SK-N-SH (cell line): ENCODE results near the gene TMCC2. TPM values are rescaled to one million over a fixed set of nuclear protein-coding genes. Genes with fewer than 3 reads are reported as not detected.

ENCODE experiments used
- CTCF ChIA-PET: fragments of 300-600, 350-600 bp; formaldehyde crosslinking; extraction: SDS; loops from one replicate; lab custom pipeline; 2021; lab: Yijun Ruan, JAX
- POLR2A ChIA-PET: fragments of 350-600 bp; sonication (Branson Sonifier 250); formaldehyde crosslinking; extraction: SDS; loops from one replicate; lab custom pipeline; 2020; ENCODE audit warnings: antibody characterized with exemption, inconsistent platforms; lab: Yijun Ruan, JAX
- DNase-seq: peaks from one replicate; pipeline ENCODE4 v3.0.0; 2012
- H2AFZ ChIP-seq: fragments of 200-600 bp; sonication (generic); 2 replicates; pipeline ENCODE4 v1.8.1; 2016; ENCODE audit warnings: antibody characterized with exemption, mild to moderate bottlenecking, low read depth
- H3F3A ChIP-seq: fragments of 200-600 bp; sonication (generic); replicated peaks from 2 replicates; pipeline ENCODE3; 2016; ENCODE audit warnings: antibody characterized with exemption, mild to moderate bottlenecking; ENCODE audit not compliant: insufficient read depth
- H3K27ac ChIP-seq, 2 experiments: fragments of 200-500 bp in 1 of 2; fragments of 200-600 bp in 1 of 2; sonication (Bioruptor generic) in 1 of 2; sonication (generic), shearing (Covaris generic) in 1 of 2; 2 replicates each; pipeline versions ENCODE4 v1.5.1 to v1.6.1; 2014 to 2016; ENCODE audit warnings: low read depth in 2 of 2, inconsistent platforms in 1 of 2, low read length in 1 of 2, mild to moderate bottlenecking in 1 of 2, mixed read lengths in 1 of 2
- H3K27me3 ChIP-seq: fragments of 200-600 bp; sonication (generic), shearing (Covaris generic); 2 replicates; pipeline ENCODE4 v1.6.1; 2016; ENCODE audit warnings: mixed run types; ENCODE audit not compliant: insufficient read depth
- H3K36me3 ChIP-seq, 2 experiments: fragments of 200-500 bp in 1 of 2; fragments of 200-600 bp in 1 of 2; sonication (Bioruptor generic) in 1 of 2; sonication (generic) in 1 of 2; replicated peaks in 1 of 2; 2 replicates each; pipeline versions ENCODE3 to v1.5.1; 2014 to 2016; ENCODE audit warnings: low read length in 1 of 2, mild to moderate bottlenecking in 1 of 2; ENCODE audit not compliant: insufficient read depth in 2 of 2, control insufficient read depth in 1 of 2
- H3K4me1 ChIP-seq, 2 experiments: fragments of 200-500 bp in 1 of 2; fragments of 200-600 bp in 1 of 2; sonication (Bioruptor generic) in 1 of 2; sonication (generic), shearing (Covaris generic) in 1 of 2; 2 replicates each; pipeline versions ENCODE4 v1.5.1 to v1.6.1; 2014 to 2016; ENCODE audit warnings: low read depth in 1 of 2, low read length in 1 of 2, mixed run types in 1 of 2; ENCODE audit not compliant: insufficient read depth in 2 of 2, control insufficient read depth in 1 of 2
- H3K4me2 ChIP-seq: fragments of 200-600 bp; sonication (generic), shearing (Covaris generic); 2 replicates; pipeline ENCODE4 v1.6.1; 2017; ENCODE audit warnings: mixed run types
- H3K4me3 ChIP-seq, 2 experiments: fragments of 200-500 bp in 1 of 2; fragments of 200-600 bp in 1 of 2; sonication (Bioruptor generic) in 1 of 2; sonication (generic), shearing (Covaris generic) in 1 of 2; 2 replicates each; pipeline versions ENCODE4 v1.5.1 to v1.8.1; 2014 to 2016; ENCODE audit warnings: low read depth in 2 of 2, inconsistent platforms in 1 of 2, low read length in 1 of 2, mild to moderate bottlenecking in 1 of 2, mixed read lengths in 1 of 2, moderate library complexity in 1 of 2
- H3K79me2 ChIP-seq: fragments of 200-600 bp; sonication (generic); 2 replicates; pipeline ENCODE4 v1.8.1; 2017; ENCODE audit warnings: mild to moderate bottlenecking; ENCODE audit not compliant: insufficient read depth
- H3K9ac ChIP-seq: fragments of 200-600 bp; sonication (generic); 2 replicates; pipeline ENCODE4 v1.6.1; 2017; ENCODE audit warnings: mixed run types
- H3K9me2 ChIP-seq: fragments of 200-600 bp; sonication (generic); 2 replicates; pipeline ENCODE4 v1.6.1; 2017; ENCODE audit warnings: mixed run types
- H3K9me3 ChIP-seq: fragments of 200-600 bp; sonication (generic); 2 replicates; pipeline ENCODE4 v1.6.1; 2017; ENCODE audit warnings: mixed run types, mild to moderate bottlenecking, moderate library complexity
- H4K20me1 ChIP-seq: fragments of 200-600 bp; sonication (generic); 2 replicates; pipeline ENCODE4 v1.6.1; 2017; ENCODE audit warnings: mild to moderate bottlenecking, mixed run types; ENCODE audit not compliant: insufficient read depth
- CHD2 ChIP-seq: fragments of 150-350 bp; IDR thresholded peaks from 2 replicates; pipeline ENCODE4 v1.6.1; 2018; ENCODE audit warnings: low read length; ENCODE audit not compliant: partially characterized antibody
- ELF1 ChIP-seq: IDR thresholded peaks from 2 replicates; pipeline ENCODE4 v1.4.0; 2012
- EP300 ChIP-seq, 2 experiments: IDR thresholded peaks; 2 replicates each; pipeline versions ENCODE4 v1.4.0 to v1.6.1; 2012; ENCODE audit warnings: borderline replicate concordance in 1 of 2, low read depth in 1 of 2, low read length in 1 of 2
- FOXM1 ChIP-seq: IDR thresholded peaks from 2 replicates; pipeline ENCODE4 v1.4.0; 2012; ENCODE audit warnings: low read depth, mild to moderate bottlenecking
- GABPA ChIP-seq: IDR thresholded peaks from 2 replicates; pipeline ENCODE4 v1.4.0; 2012; ENCODE audit warnings: low read depth, mild to moderate bottlenecking
- MEF2A ChIP-seq: IDR thresholded peaks from 2 replicates; pipeline ENCODE4 v1.4.0; 2012; ENCODE audit warnings: low read depth, borderline replicate concordance
- NFIC ChIP-seq: IDR thresholded peaks from 2 replicates; pipeline ENCODE4 v1.4.0; 2012; ENCODE audit warnings: borderline replicate concordance
- NRF1 ChIP-seq: IDR thresholded peaks from 2 replicates; pipeline ENCODE4 v1.6.1; 2012; ENCODE audit warnings: low read depth, mild to moderate bottlenecking, low read length
- PBX3 ChIP-seq: IDR thresholded peaks from 2 replicates; pipeline ENCODE4; 2012
- POLR2AphosphoS5 ChIP-seq: IDR thresholded peaks from 2 replicates; pipeline ENCODE4 v1.6.1; 2012; ENCODE audit warnings: low read depth, low read length
- RAD21 ChIP-seq: IDR thresholded peaks from 2 replicates; pipeline ENCODE4 v1.6.1; 2012; ENCODE audit warnings: mild to moderate bottlenecking, low read length
- RCOR1 ChIP-seq: fragments of 150-350 bp; IDR thresholded peaks from 2 replicates; pipeline ENCODE4 v1.6.1; 2017; ENCODE audit warnings: antibody characterized with exemption, low read length
- RFX5 ChIP-seq: IDR thresholded peaks from 2 replicates; pipeline ENCODE4 v1.6.1; 2012; ENCODE audit warnings: mild to moderate bottlenecking, improper control_type of control experiment, low read length
- RXRA ChIP-seq: IDR thresholded peaks from 2 replicates; pipeline ENCODE4 v1.4.0; 2012; ENCODE audit warnings: low read depth, mild to moderate bottlenecking, borderline replicate concordance
- SMC3 ChIP-seq: IDR thresholded peaks from 2 replicates; pipeline ENCODE4 v1.6.1; 2012; ENCODE audit warnings: low read depth, low read length, improper control_type of control experiment
- TCF12 ChIP-seq: IDR thresholded peaks from 2 replicates; pipeline ENCODE4 v1.4.0; 2012
- USF2 ChIP-seq: fragments of 150-350 bp; IDR thresholded peaks from 2 replicates; pipeline ENCODE4 v1.6.1; 2017; ENCODE audit warnings: antibody characterized with exemption, low read length, low read depth, borderline replicate concordance
- YY1 ChIP-seq: IDR thresholded peaks from 2 replicates; pipeline ENCODE4 v1.4.0; 2012; ENCODE audit warnings: low read depth, mild to moderate bottlenecking
- WGBS: methylation state at CpG from one replicate; pipeline ENCODE4 v1.1.6; 2017; ENCODE audit warnings: low lambda C conversion rate; 5-methylcytosine and 5-hydroxymethylcytosine counted together
- polyA plus RNA-seq, 3 experiments: library from polyadenylated mRNA; depleted of rRNA; stranded (reverse); fragments of >200 nt; gene quantifications; 2 replicates each; pipeline ENCODE4 v1.2.3, GENCODE V29; 2012
- TF ChIP-seq, protein P1 (sequence below): fragments of 200-600 bp; sonication (generic); IDR thresholded peaks from 2 replicates; pipeline ENCODE4 v1.6.1; 2017; ENCODE audit warnings: antibody characterized with exemption, mild to moderate bottlenecking, moderate library complexity

The TMCC2 gene
- polyA plus RNA-seq, 1 of the 3 experiments (the other 2 are of a cell fraction), result 6.0 TPM

DNA sequence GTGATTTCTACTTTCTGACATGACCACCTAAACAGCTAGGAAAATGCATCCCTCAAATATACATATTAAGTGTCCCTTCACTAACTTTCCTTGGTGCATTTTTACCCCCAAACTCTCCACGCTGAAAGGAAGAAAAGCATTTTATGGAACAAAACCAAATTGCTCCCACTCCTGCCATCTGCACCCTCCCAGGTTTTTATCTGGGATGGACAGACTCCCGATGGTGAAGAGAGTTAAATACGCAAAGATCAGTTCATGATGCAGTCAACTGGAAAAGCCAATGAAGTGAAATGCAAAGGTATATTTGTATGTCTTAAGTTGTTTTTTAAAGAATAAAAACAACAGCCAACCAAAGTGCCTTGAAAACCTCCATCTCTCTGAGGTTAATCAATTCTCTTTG lies 18.9 kb upstream of the TMCC2 start:
- POLR2A ChIA-PET, result no interaction called here
- H3K4me2 ChIP-seq, result 0 out of 2 replicates have a peak overlapping the region, but pooled peaks have one; percentile 9

More for the DNA sequence above, 18.9 kb upstream of the TMCC2 start:
- Histone ChIP-seq H3K4me1 (peaks cover 3 to 11% of the 10 kb centered on the region in 2 experiments; a peak in 3 of 4 replicates), H3K27ac (no peak overlapping the region), H3K9me3 (no peaks in the 10 kb centered on the region), H2AFZ (no peak overlapping the region), H3K9ac (no peak overlapping the region), H3K4me3 (no peak overlapping the region), H3K9me2 (no peaks in the 10 kb centered on the region), H4K20me1 (no peaks in the 10 kb centered on the region), H3K79me2 (peaks cover 68% of the 10 kb centered on the region), H3K36me3 (no peaks in the 10 kb centered on the region), H3K27me3 (no peaks in the 10 kb centered on the region), H3F3A (peaks cover 13% of the 10 kb centered on the region)
- TF ChIP-seq RFX5 (no peak), RAD21 (no peak), TCF12 (no peak), EP300 (IDR thresholded peaks at IDR 0.05; ENCODE audit: borderline replicate concordance in 1 of 2, low read depth in 1 of 2, low read length in 1 of 2) (no peak), POLR2AphosphoS5 (no peak), PBX3 (no peak), SMC3 (no peak), RXRA (no peak), MEF2A (no peak), GABPA (no peak), NRF1 (no peak), USF2 (no peak), RCOR1 (no peak), YY1 (no peak), FOXM1 (no peak), NFIC (no peak), CHD2 (no peak), ELF1 (no peak)
- TF ChIP-seq, protein P1, sequence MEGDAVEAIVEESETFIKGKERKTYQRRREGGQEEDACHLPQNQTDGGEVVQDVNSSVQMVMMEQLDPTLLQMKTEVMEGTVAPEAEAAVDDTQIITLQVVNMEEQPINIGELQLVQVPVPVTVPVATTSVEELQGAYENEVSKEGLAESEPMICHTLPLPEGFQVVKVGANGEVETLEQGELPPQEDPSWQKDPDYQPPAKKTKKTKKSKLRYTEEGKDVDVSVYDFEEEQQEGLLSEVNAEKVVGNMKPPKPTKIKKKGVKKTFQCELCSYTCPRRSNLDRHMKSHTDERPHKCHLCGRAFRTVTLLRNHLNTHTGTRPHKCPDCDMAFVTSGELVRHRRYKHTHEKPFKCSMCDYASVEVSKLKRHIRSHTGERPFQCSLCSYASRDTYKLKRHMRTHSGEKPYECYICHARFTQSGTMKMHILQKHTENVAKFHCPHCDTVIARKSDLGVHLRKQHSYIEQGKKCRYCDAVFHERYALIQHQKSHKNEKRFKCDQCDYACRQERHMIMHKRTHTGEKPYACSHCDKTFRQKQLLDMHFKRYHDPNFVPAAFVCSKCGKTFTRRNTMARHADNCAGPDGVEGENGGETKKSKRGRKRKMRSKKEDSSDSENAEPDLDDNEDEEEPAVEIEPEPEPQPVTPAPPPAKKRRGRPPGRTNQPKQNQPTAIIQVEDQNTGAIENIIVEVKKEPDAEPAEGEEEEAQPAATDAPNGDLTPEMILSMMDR, result no peak
- CTCF ChIA-PET, result interaction anchor here (1.1 to 1.4 kb wide), 2 partner anchors 47 to 67 kb away, joined by 3 to 4 read pairs; no protein-coding TSS in a partner anchor
- 97% methylated on average over 3 of the region's 3 CpGs for WGBS
- no peak for DNase-seq
